Esophagus muscularis mucosa (tissue), 4 donors: ENCODE results near the gene FILIP1L. TPM values are rescaled to one million over a fixed set of nuclear protein-coding genes. Genes with fewer than 3 reads are reported as not detected.

Source experiments
- DNase-seq: peaks from one replicate; pipeline ENCODE4 v3.0.0-alpha.2; 2017; ENCODE audit errors: extremely low spot score
- H3K27ac ChIP-seq, 4 donors: fragments of 200-600 bp; sonication (generic); replicated peaks in 1 of 4; 1 replicate in 3 of 4; 2 replicates in 1 of 4; pipeline ENCODE4 v1.5.1; 2016 to 2019; ENCODE audit warnings: mild to moderate bottlenecking in 1 of 4
- H3K27me3 ChIP-seq, 4 donors: fragments of 200-600 bp; sonication (generic); one replicate each; pipeline versions ENCODE4 v1.5.1 to v1.6.0; 2016 to 2019
- H3K36me3 ChIP-seq, 4 donors: fragments of 200-600 bp; sonication (generic); one replicate each; pipeline ENCODE4 v1.5.1; 2016 to 2019
- H3K4me1 ChIP-seq, 4 donors: fragments of 200-600 bp; sonication (generic); one replicate each; pipeline ENCODE4 v1.5.1; 2016 to 2019
- H3K4me3 ChIP-seq, 4 donors: fragments of 200-600 bp; sonication (generic); 1 replicate in 2 of 4; 2 replicates in 2 of 4; pipeline ENCODE4 v1.5.1; 2016 to 2019; ENCODE audit warnings: mild to moderate bottlenecking in 4 of 4, moderate library complexity in 1 of 4
- H3K9me3 ChIP-seq, 4 donors: fragments of 200-600 bp; sonication (generic); 1 replicate in 3 of 4; 2 replicates in 1 of 4; pipeline ENCODE4 v1.5.1; 2016 to 2019
- EP300 ChIP-seq: sonication (generic); formaldehyde crosslinking; IDR thresholded peaks from one replicate; pipeline ENCODE4 v1.6.1; 2017; ENCODE audit warnings: antibody characterized with exemption
- POLR2A ChIP-seq: fragments of 450-650 bp; IDR thresholded peaks from one replicate; pipeline ENCODE4 v1.6.1; 2017; ENCODE audit warnings: antibody characterized with exemption, moderate library complexity, mild to moderate bottlenecking, low read depth
- POLR2AphosphoS5 ChIP-seq, 2 donors: sonication (generic); formaldehyde crosslinking; IDR thresholded peaks; one replicate each; pipeline ENCODE4 v1.6.1; 2017; ENCODE audit warnings: antibody characterized with exemption in 2 of 2
- WGBS: methylation state at CpG from one replicate; pipeline ENCODE4 v1.1.5; 2018; 5-methylcytosine and 5-hydroxymethylcytosine counted together
- intact Hi-C: fragments of 100-400 bp; cut with DNase I; formaldehyde crosslinking; loops from one replicate; pipeline ENCODE4 v1.15.1; 2023
- total RNA-seq, 4 donors: library from RNA; depleted of rRNA; stranded (reverse); fragments of >200 nt; gene quantifications; one replicate each; pipeline versions ENCODE4 v1.1.0 to v1.2.1, GENCODE V29; 2016
- TF ChIP-seq, protein P1 (sequence below), 3 experiments: fragments of 200-600 bp in 2 of 3; fragments of 450-650 bp in 1 of 3; sonication (generic) in 2 of 3; IDR thresholded peaks; one replicate each; pipeline ENCODE4 v1.5.1; 2017 to 2019; ENCODE audit warnings: antibody characterized with exemption in 3 of 3, mild to moderate bottlenecking in 2 of 3, moderate library complexity in 1 of 3

Gene FILIP1L
- total RNA-seq, 4 donors from 2014 or later: 120 to 134 (median 127) TPM

DNA sequence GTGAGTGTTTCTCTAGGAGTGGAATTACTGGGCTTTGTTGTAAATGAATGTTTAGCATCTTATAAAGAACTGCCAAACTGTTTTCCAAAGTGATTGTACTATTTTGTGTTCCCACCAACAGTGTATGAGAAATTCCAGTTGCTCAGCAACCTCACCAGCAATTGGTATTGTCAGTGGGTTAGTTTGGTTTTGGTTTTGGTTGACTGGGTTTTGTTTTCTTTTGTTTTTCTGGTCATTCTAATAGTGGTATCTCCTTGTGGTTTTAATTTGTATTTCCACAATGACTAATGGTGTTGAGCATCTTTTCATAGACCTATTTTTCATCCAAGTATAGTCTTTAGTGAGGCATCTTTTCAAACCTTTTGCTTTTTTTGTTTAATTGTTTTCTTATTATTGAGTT, 27.1 kb downstream of the FILIP1L start:
- peaks cover 20 to 50% (median 37%) of the 10 kb centered on the region in 4 donors for H3K4me1 ChIP-seq
- no peak overlapping the region for H3K4me3 ChIP-seq
- intact Hi-C loops: no loop called here
- peak overlapping the region; percentile 1 to 64 (median 48) for H3K27ac ChIP-seq
- TF ChIP-seq, protein P1, sequence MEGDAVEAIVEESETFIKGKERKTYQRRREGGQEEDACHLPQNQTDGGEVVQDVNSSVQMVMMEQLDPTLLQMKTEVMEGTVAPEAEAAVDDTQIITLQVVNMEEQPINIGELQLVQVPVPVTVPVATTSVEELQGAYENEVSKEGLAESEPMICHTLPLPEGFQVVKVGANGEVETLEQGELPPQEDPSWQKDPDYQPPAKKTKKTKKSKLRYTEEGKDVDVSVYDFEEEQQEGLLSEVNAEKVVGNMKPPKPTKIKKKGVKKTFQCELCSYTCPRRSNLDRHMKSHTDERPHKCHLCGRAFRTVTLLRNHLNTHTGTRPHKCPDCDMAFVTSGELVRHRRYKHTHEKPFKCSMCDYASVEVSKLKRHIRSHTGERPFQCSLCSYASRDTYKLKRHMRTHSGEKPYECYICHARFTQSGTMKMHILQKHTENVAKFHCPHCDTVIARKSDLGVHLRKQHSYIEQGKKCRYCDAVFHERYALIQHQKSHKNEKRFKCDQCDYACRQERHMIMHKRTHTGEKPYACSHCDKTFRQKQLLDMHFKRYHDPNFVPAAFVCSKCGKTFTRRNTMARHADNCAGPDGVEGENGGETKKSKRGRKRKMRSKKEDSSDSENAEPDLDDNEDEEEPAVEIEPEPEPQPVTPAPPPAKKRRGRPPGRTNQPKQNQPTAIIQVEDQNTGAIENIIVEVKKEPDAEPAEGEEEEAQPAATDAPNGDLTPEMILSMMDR (IDR thresholded peaks at IDR 0.05): no peak
- TF ChIP-seq POLR2AphosphoS5 (IDR thresholded peaks at IDR 0.05) (no peak), POLR2A (no peak), EP300 (no peak)
- no peak for DNase-seq
- no peaks in the 10 kb centered on the region for H3K27me3 ChIP-seq
- no peaks in the 10 kb centered on the region for H3K9me3 ChIP-seq
- no peaks in the 10 kb centered on the region for H3K36me3 ChIP-seq

DNA sequence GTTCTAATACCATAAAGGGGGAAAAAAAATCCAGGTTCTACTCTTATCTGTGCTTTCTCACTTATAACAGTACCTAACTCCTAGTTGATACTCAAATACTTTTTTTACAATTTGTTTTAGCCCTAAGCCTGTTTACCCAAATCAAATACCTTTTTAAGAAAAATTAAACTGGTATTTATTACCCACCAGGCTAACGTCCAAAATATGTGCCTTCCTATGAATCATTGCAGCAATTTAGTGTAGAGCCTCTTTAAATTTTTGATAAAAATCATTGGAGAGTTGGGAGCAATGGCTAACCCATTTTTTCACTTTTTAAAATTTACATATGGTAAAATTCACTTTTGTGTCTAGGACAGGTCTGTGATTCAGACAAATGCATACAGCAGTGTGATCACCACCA, 27.9 kb downstream of the FILIP1L start:
- H3K9me3 ChIP-seq: no peaks in the 10 kb centered on the region
- H3K27ac ChIP-seq: peak overlapping the region; percentile 1 to 64 (median 48)
- intact Hi-C loops: no loop called here
- no peak for TF ChIP-seq POLR2A
- TF ChIP-seq POLR2AphosphoS5 (IDR thresholded peaks at IDR 0.05): no peak
- TF ChIP-seq, protein P1 (IDR thresholded peaks at IDR 0.05): no peak
- TF ChIP-seq EP300: no peak
- H3K27me3 ChIP-seq: no peaks in the 10 kb centered on the region
- no peak for DNase-seq
- H3K4me3 ChIP-seq: no peak overlapping the region
- no peaks in the 10 kb centered on the region for H3K36me3 ChIP-seq
- 59% methylated on average over 1 of the region's 1 CpG for WGBS
- peaks cover 20 to 56% (median 37%) of the 10 kb centered on the region in 4 donors for H3K4me1 ChIP-seq

DNA sequence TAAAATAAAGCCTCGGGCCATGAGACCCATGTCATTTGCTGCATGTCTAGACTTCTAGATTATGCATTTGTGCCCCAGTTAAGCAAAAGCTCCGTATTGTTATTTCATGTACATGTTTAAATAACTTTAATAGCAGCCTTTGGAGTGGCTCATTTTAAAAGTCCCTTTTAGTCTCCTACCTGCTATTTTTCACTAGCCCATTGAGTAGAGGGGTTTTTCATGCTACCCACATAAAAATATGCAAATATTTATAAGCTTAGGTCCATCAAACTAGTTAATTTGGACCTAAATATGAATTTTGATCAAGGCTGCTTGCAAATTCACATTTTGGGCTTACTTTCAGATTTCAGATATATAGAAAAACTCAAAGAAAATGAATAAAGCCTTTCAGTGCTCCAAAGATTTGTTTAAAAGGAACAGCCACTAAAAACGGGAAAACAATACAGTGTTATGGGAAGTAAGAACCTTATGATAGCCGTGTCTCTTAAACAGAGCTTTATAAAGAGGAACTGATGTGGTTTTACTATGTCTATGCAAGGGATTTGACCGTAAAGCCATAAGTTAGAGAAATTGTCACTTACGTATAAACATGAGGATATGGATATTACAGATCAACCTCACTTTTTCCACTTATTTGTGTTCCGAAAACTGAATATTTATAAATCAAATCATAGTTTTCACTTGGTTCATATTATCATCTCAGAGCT, 30.0 kb downstream of the FILIP1L start:
- H3K9me3 ChIP-seq: no peaks in the 10 kb centered on the region
- no peak for DNase-seq
- H3K36me3 ChIP-seq: no peaks in the 10 kb centered on the region
- peak overlapping the region; percentile 23 to 64 (median 46) for H3K27ac ChIP-seq
- intact Hi-C loops: no loop called here
- 84% methylated on average over 7 of the region's 7 CpGs for WGBS
- no peak for TF ChIP-seq POLR2AphosphoS5 (IDR thresholded peaks at IDR 0.05)
- TF ChIP-seq, protein P1 (IDR thresholded peaks at IDR 0.05): no peak
- TF ChIP-seq POLR2A: no peak
- no peak for TF ChIP-seq EP300
- H3K4me3 ChIP-seq: no peak overlapping the region
- H3K4me1 ChIP-seq: peaks cover 12 to 50% (median 40%) of the 10 kb centered on the region in 4 donors
- no peaks in the 10 kb centered on the region for H3K27me3 ChIP-seq

DNA sequence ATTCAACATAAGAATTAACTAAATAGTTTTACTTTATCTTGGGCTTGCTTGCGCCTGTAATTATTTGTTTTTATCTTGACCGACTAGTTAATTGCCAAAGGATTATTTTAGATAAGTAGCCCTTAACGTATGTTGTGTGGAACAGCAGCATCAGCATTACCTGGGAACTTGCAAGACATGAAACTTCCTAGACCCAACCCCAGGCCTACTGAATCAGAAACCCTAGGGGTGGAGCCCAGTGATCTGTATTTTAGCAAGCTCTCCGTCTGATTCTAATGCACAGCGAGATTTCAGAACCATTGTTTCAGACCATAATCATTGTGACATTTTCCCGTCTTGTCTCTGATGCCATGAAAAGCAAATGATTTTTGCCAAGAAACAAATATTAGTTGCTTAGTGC, 31.1 kb downstream of the FILIP1L start:
- DNase-seq: no peak
- intact Hi-C loops: no loop called here
- Histone ChIP-seq H3K27me3 (no peaks in the 10 kb centered on the region), H3K9me3 (no peaks in the 10 kb centered on the region), H3K27ac (no peak overlapping the region), H3K4me3 (no peak overlapping the region), H3K36me3 (no peaks in the 10 kb centered on the region), H3K4me1 (peaks cover 12 to 50% (median 39%) of the 10 kb centered on the region in 4 donors)
- WGBS: 94% methylated on average over 6 of the region's 6 CpGs
- TF ChIP-seq EP300: no peak
- TF ChIP-seq, protein P1 (IDR thresholded peaks at IDR 0.05): no peak
- TF ChIP-seq POLR2A: no peak
- TF ChIP-seq POLR2AphosphoS5 (IDR thresholded peaks at IDR 0.05): no peak
